GM12878 (cell line): Measurements from ENCODE around the gene ATP6V1A. TPM values are rescaled to one million over a fixed set of nuclear protein-coding genes. Genes with fewer than 3 reads are reported as not detected.

ENCODE experiments used
- ATAC-seq: fragments of 200-7000 bp; cut with Tn5 transposase; 3 replicates; pipeline ENCODE4 v1.9.1; 2020; ENCODE audit warnings: mild to moderate bottlenecking, moderate library complexity
- BruUV-seq: library from RNA; stranded (reverse); fragments of 400-500 nt; replicated peaks from 2 replicates; lab custom pipeline; 2021; lab: Mats Ljungman, UMichigan
- CTCF ChIA-PET: fragments of 300-600 bp; sonication (Branson Sonifier 250); formaldehyde crosslinking; extraction: SDS; loops from one replicate; lab custom pipeline; 2021; ENCODE audit warnings: inconsistent platforms; lab: Yijun Ruan, JAX
- POLR2A ChIA-PET: fragments of 350-600 bp; formaldehyde crosslinking; extraction: SDS; loops from one replicate; lab custom pipeline; 2021; ENCODE audit warnings: inconsistent platforms; lab: Charles Lee
- RAD21 ChIA-PET: fragments of 300-600 bp; sonication (Branson Sonifier 250); formaldehyde crosslinking; loops from one replicate; lab custom pipeline; 2023; ENCODE audit warnings: antibody characterized with exemption; ENCODE audit not compliant: unreplicated experiment; lab: Charles Lee
- SMC1A ChIA-PET: fragments of 300-600 bp; sonication (Branson Sonifier 250); formaldehyde crosslinking; loops from one replicate; lab custom pipeline; 2023; ENCODE audit not compliant: unreplicated experiment, uncharacterized antibody; lab: Charles Lee
- DNase-seq: peaks from one replicate; pipeline ENCODE4 v3.0.0-alpha.2; 2011; ENCODE audit warnings: low read depth, low spot score
- FAIRE-seq: peaks from 3 replicates; lab custom pipeline; 2011; peaks lifted over from hg19 to GRCh38; lab: Jason Lieb, UNC
- H2AFZ ChIP-seq: 2 replicates; pipeline ENCODE4 v1.6.0; 2011; ENCODE audit warnings: low read depth, low read length, control low read depth; ENCODE audit not compliant: control insufficient read depth
- H3K27ac ChIP-seq: 2 replicates; pipeline ENCODE4 v1.5.1; 2011; ENCODE audit warnings: control low read depth; ENCODE audit not compliant: control insufficient read depth, insufficient read depth
- H3K27me3 ChIP-seq, 2 experiments: replicated peaks in 1 of 2; 2 replicates each; pipeline versions ENCODE4 v1.6.0 to v1.6.1; 2011; ENCODE audit warnings: low read length in 1 of 2; ENCODE audit not compliant: control insufficient read depth in 2 of 2, insufficient read depth in 2 of 2
- H3K36me3 ChIP-seq, 2 experiments: 2 replicates each; pipeline ENCODE4 v1.5.1; 2011; ENCODE audit warnings: low read length in 1 of 2; ENCODE audit not compliant: control insufficient read depth in 2 of 2, insufficient read depth in 2 of 2
- H3K4me1 ChIP-seq: 2 replicates; pipeline ENCODE4 v1.6.1; 2011; ENCODE audit warnings: mild to moderate bottlenecking, low read length, moderate library complexity, mixed read lengths; ENCODE audit not compliant: control insufficient read depth, insufficient read depth
- H3K4me2 ChIP-seq: 2 replicates; pipeline ENCODE4 v1.6.0; 2011; ENCODE audit warnings: control low read depth; ENCODE audit not compliant: control insufficient read depth, insufficient read depth
- H3K4me3 ChIP-seq: fragments of 200-600 bp; sonication (generic); 2 replicates; pipeline ENCODE4 v1.5.1; 2016
- H3K79me2 ChIP-seq: 2 replicates; pipeline ENCODE4 v1.6.0; 2011; ENCODE audit warnings: low read length; ENCODE audit not compliant: control insufficient read depth, insufficient read depth
- H3K9ac ChIP-seq: 2 replicates; pipeline ENCODE4 v1.8.0; 2011; ENCODE audit warnings: low read length, control low read depth, mixed read lengths; ENCODE audit not compliant: control insufficient read depth, insufficient read depth
- H3K9me3 ChIP-seq: replicated peaks from 3 replicates; pipeline ENCODE4 v1.5.1; 2011; ENCODE audit warnings: mild to moderate bottlenecking, low read length; ENCODE audit not compliant: control insufficient read depth, insufficient read depth
- H4K20me1 ChIP-seq: 2 replicates; pipeline ENCODE4 v1.6.0; 2011; ENCODE audit not compliant: control insufficient read depth, insufficient read depth
- BRCA1 ChIP-seq: IDR thresholded peaks from 2 replicates; pipeline ENCODE4 v1.6.1; 2011; ENCODE audit warnings: low read depth, low read length, improper control_type of control experiment
- CHD4 ChIP-seq: fragments of 200-600 bp; sonication (generic); IDR thresholded peaks from 2 replicates; pipeline ENCODE4 v1.6.1; 2016; ENCODE audit warnings: mild to moderate bottlenecking
- IKZF1 ChIP-seq: fragments of 450-650 bp; conservative IDR thresholded peaks from 2 replicates; pipeline ENCODE4 v1.6.1; 2017; ENCODE audit warnings: antibody characterized with exemption, mild to moderate bottlenecking
- NR2C1 ChIP-seq: fragments of 450-650 bp; IDR thresholded peaks from 2 replicates; pipeline ENCODE4 v1.6.1; 2017; ENCODE audit warnings: antibody characterized with exemption, mild to moderate bottlenecking, moderate library complexity
- WRNIP1 ChIP-seq: IDR thresholded peaks from 2 replicates; pipeline ENCODE4 v1.6.1; 2011; ENCODE audit warnings: low read depth, low read length, improper control_type of control experiment, borderline replicate concordance
- YBX1 ChIP-seq: fragments of 450-650 bp; IDR thresholded peaks from 2 replicates; pipeline ENCODE4 v1.6.1; 2016; ENCODE audit warnings: antibody characterized with exemption
- WGBS: methylation state at CpG from one replicate; pipeline ENCODE4 v1.1.6; 2016; ENCODE audit warnings: low lambda C conversion rate; ENCODE audit not compliant: insufficient replicate concordance, insufficient coverage; ENCODE audit errors: missing lambda C conversion rate; 5-methylcytosine and 5-hydroxymethylcytosine counted together
- in situ Hi-C: fragments of 300-500 bp; cut with MboI; formaldehyde crosslinking; loops from 9 replicates; pipeline ENCODE4 v1.14.3; 2018; ENCODE audit warnings: mixed read lengths
- intact Hi-C: fragments of 100-400 bp; cut with micrococcal nuclease; formaldehyde crosslinking; loops from one replicate; pipeline ENCODE4 v1.14.2; 2022; ENCODE audit not compliant: unreplicated experiment
- polyA plus RNA-seq, 11 experiments: library from polyadenylated mRNA; depleted of rRNA in 4 of 11; unstranded in 6 of 11; stranded (reverse) in 5 of 11; fragments of >200 nt; fragmentation: Nextera tagmentation in 4 of 11; fragmentation: Illumina TruSeq in 1 of 11; extraction: Ambion mirVana in 4 of 11; extraction: Trizol in 1 of 11; gene quantifications; 1 replicate in 1 of 11; 2 replicates in 10 of 11; pipeline versions ENCODE4 v1.2.1 to v1.2.3, GENCODE V29; 2011 to 2016; ENCODE audit warnings: inconsistent platforms in 2 of 11, missing spikeins in 2 of 11, low read depth in 1 of 11
- total RNA-seq, 4 experiments: library from RNA; depleted of rRNA in 3 of 4; stranded (reverse); fragments of >200 nt in 3 of 4; fragmentation: Illumina TruSeq in 1 of 4; extraction: Trizol in 1 of 4; gene quantifications; 2 replicates each; pipeline versions ENCODE4 v1.2.1 to v1.2.3, GENCODE V29; 2013 to 2021
- TF ChIP-seq, protein P1 (sequence below), 3 experiments: IDR thresholded peaks in 2 of 3; conservative IDR thresholded peaks in 1 of 3; 2 replicates each; pipeline ENCODE4 v1.5.1; 2011; ENCODE audit warnings: low read depth in 3 of 3, low read length in 3 of 3, mild to moderate bottlenecking in 3 of 3, control low read depth in 2 of 3, moderate library complexity in 2 of 3, inconsistent platforms in 1 of 3, mixed read lengths in 1 of 3; ENCODE audit not compliant: control insufficient read depth in 2 of 3, insufficient read depth in 1 of 3; ENCODE audit errors: extremely low read depth in 1 of 3

Gene ATP6V1A
- total and polyA plus RNA-seq, 10 of the 15 experiments (the other 5 are each of a cell fraction or from before 2014, with no cell fraction given): 22.4 to 65.8 (median 47.7) TPM

- intact Hi-C loops: no loop called here
- Histone ChIP-seq H4K20me1 (no peaks in the 10 kb centered on the region), H3K4me2 (no peak overlapping the region), H2AFZ (no peak overlapping the region), H3K4me1 (no peaks in the 10 kb centered on the region), H3K27me3 (no peaks in the 10 kb centered on the region), H3K79me2 (no peaks in the 10 kb centered on the region), H3K9me3 (no peaks in the 10 kb centered on the region), H3K27ac (no peak overlapping the region), H3K9ac (no peak overlapping the region), H3K4me3 (no peak overlapping the region), H3K36me3 (peaks cover 2 to 15% of the 10 kb centered on the region in 2 experiments; a peak in 2 of 4 replicates)
- BruUV-seq: no TSS peak
- in situ Hi-C loops: no loop called here
- WGBS: 98% methylated on average over 3 of the region's 3 CpGs
- TF ChIP-seq IKZF1 (no peak), NR2C1 (no peak), YBX1 (no peak), BRCA1 (no peak), WRNIP1 (no peak), CHD4 (no peak)
- TF ChIP-seq, protein P1, sequence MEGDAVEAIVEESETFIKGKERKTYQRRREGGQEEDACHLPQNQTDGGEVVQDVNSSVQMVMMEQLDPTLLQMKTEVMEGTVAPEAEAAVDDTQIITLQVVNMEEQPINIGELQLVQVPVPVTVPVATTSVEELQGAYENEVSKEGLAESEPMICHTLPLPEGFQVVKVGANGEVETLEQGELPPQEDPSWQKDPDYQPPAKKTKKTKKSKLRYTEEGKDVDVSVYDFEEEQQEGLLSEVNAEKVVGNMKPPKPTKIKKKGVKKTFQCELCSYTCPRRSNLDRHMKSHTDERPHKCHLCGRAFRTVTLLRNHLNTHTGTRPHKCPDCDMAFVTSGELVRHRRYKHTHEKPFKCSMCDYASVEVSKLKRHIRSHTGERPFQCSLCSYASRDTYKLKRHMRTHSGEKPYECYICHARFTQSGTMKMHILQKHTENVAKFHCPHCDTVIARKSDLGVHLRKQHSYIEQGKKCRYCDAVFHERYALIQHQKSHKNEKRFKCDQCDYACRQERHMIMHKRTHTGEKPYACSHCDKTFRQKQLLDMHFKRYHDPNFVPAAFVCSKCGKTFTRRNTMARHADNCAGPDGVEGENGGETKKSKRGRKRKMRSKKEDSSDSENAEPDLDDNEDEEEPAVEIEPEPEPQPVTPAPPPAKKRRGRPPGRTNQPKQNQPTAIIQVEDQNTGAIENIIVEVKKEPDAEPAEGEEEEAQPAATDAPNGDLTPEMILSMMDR (IDR thresholded peaks at IDR 0.05 in 2 of 3, conservative IDR thresholded peaks at IDR 0.05 in 1 of 3; ENCODE audit: control insufficient read depth in 2 of 3, extremely low read depth in 1 of 3, insufficient read depth in 1 of 3, low read depth in 3 of 3, low read length in 3 of 3): no peak
- RAD21 ChIA-PET: no interaction called here
- POLR2A ChIA-PET: interaction anchor here (0.7 to 1.1 kb wide), 3 partner anchors 9 to 28 kb away, joined by 3 to 4 read pairs (median 3); no protein-coding TSS in a partner anchor
- FAIRE-seq: no peak
- no peak for DNase-seq
- no peak for ATAC-seq
- CTCF ChIA-PET: no interaction called here
- SMC1A ChIA-PET: interaction anchor here (1.2 to 1.4 kb wide), 2 partner anchors 10 to 196 kb away, joined by 3 read pairs; no protein-coding TSS in a partner anchor
These were observed 29.5 kb upstream of the ATP6V1A start for GRCh38 chr3:113717308-113717707.
